Sigmoid colon (tissue), 4 donors: ENCODE measurements around the gene ECHS1.

Source experiments
- EP300 ChIP-seq, 4 donors: sonication (generic); formaldehyde crosslinking; IDR thresholded peaks; one replicate each; pipeline ENCODE4 v1.6.1; 2017; ENCODE audit warnings: antibody characterized with exemption in 4 of 4
- POLR2A ChIP-seq, 2 donors: fragments of 450-650 bp; IDR thresholded peaks; one replicate each; pipeline ENCODE4 v1.6.1; 2016; ENCODE audit warnings: antibody characterized with exemption in 2 of 2, mild to moderate bottlenecking in 2 of 2, moderate library complexity in 2 of 2
- POLR2AphosphoS5 ChIP-seq, 4 donors: sonication (generic); formaldehyde crosslinking; IDR thresholded peaks; one replicate each; pipeline ENCODE4 v1.6.1; 2017; ENCODE audit warnings: antibody characterized with exemption in 4 of 4
- TF ChIP-seq, protein P1 (sequence below), 4 experiments: fragments of 450-650 bp in 3 of 4; fragments of 200-600 bp in 1 of 4; IDR thresholded peaks; one replicate each; pipeline ENCODE4 v1.5.1; 2016 to 2019; ENCODE audit warnings: antibody characterized with exemption in 4 of 4, mild to moderate bottlenecking in 3 of 4, moderate library complexity in 2 of 4

DNA sequence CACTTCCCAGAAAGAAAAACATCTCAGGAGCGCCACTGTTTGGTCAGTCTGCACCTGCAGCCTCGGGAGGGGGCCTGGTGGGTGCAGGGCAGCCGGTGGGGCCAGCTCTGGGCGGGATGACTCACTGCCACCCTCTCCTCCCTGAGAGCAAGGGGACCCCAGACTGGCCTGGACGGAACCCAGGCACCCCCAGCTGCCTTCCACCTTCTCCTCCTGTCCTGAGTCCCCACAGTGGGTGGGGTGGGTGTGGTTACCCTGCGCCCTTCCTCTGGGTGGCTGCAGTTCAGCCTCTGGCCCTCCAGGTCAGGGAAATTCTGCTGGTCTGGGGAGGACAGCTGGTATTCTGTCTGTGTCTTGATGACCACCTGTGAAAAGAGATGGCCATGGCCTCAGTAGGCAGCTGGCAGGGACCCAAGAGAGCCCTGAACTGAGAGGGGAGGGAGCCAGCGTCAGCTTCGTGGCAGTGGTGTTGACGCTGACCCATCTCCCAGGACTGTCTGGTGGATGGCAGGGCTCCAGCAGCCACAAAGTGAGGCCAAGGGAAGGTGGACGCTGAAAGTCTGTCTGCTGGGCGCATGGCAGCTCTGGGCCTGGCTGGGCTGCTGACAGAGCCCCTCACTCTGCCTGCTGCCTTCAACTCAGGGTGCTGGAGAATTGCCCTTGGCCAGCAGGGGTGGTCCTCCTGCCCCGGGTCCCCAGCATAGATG is 45.4 kb downstream of the ECHS1 start:
- TF ChIP-seq, protein P1, sequence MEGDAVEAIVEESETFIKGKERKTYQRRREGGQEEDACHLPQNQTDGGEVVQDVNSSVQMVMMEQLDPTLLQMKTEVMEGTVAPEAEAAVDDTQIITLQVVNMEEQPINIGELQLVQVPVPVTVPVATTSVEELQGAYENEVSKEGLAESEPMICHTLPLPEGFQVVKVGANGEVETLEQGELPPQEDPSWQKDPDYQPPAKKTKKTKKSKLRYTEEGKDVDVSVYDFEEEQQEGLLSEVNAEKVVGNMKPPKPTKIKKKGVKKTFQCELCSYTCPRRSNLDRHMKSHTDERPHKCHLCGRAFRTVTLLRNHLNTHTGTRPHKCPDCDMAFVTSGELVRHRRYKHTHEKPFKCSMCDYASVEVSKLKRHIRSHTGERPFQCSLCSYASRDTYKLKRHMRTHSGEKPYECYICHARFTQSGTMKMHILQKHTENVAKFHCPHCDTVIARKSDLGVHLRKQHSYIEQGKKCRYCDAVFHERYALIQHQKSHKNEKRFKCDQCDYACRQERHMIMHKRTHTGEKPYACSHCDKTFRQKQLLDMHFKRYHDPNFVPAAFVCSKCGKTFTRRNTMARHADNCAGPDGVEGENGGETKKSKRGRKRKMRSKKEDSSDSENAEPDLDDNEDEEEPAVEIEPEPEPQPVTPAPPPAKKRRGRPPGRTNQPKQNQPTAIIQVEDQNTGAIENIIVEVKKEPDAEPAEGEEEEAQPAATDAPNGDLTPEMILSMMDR (IDR thresholded peaks at IDR 0.05), result no peak
- TF ChIP-seq POLR2A (IDR thresholded peaks at IDR 0.05) (no peak), POLR2AphosphoS5 (IDR thresholded peaks at IDR 0.05) (no peak), EP300 (IDR thresholded peaks at IDR 0.05) (no peak)
